Activated T-cell treated with anti-CD3 and anti-CD28 coated beads for 4 hours (primary cell): Measurements from ENCODE around the gene KASH5.

Experiments
- DNase-seq: peaks from one replicate; pipeline ENCODE4 v3.0.0-alpha.2; 2020

Gene KASH5

GRCh38 chr19:49422407-49423070 lies 34.5 kb downstream of the KASH5 start:
- no peak for DNase-seq

- DNase-seq = no peak
Observed at GRCh38 chr19:49423071-49423984, 35.3 kb downstream of the KASH5 start, which contains the start of gene PTH2. TSS of gene PTH2 (minus strand) at chr19:49423441. CDS start at chr19:49423339, 102 bp downstream.

GRCh38 chr19:49423985-49424303 lies 35.9 kb downstream of the KASH5 start:
- DNase-seq = no peak

- no peak for DNase-seq
Observed at GRCh38 chr19:49425178-49425577, 37.1 kb downstream of the KASH5 start, which contains the start of gene GFY. TSS of gene GFY (plus strand) at chr19:49425388. CDS start at chr19:49426431, 1,043 bp downstream.

- no peak for DNase-seq
Observed at GRCh38 chr19:49425922-49426592, 38.0 kb downstream of the KASH5 start.

- DNase-seq = no peak
Observed at GRCh38 chr19:49427339-49427738, 39.3 kb downstream of the KASH5 start.

- DNase-seq = no peak
Observed at GRCh38 chr19:49427855-49428546, 40.0 kb downstream of the KASH5 start.

- DNase-seq = no peak
Observed at GRCh38 chr19:49428547-49429451, 40.8 kb downstream of the KASH5 start.

- no peak for DNase-seq
Observed at GRCh38 chr19:49430172-49430677, 42.2 kb downstream of the KASH5 start.

GRCh38 chr19:49430678-49431329 lies 42.8 kb downstream of the KASH5 start:
- no peak for DNase-seq

GRCh38 chr19:49431330-49431749 lies 43.3 kb downstream of the KASH5 start:
- DNase-seq = no peak

- no peak for DNase-seq
Observed at GRCh38 chr19:49432141-49433073, 44.4 kb downstream of the KASH5 start.

GRCh38 chr19:49433240-49433901 lies 45.3 kb downstream of the KASH5 start:
- DNase-seq = no peak

GRCh38 chr19:49434907-49435583 lies 47.0 kb downstream of the KASH5 start:
- no peak for DNase-seq

GRCh38 chr19:49435670-49436069 lies 47.6 kb downstream of the KASH5 start:
- DNase-seq = no peak

GRCh38 chr19:49436381-49437017 lies 48.5 kb downstream of the KASH5 start:
- DNase-seq = no peak

GRCh38 chr19:49437231-49437630 lies 49.2 kb downstream of the KASH5 start:
- DNase-seq = no peak

- no peak for DNase-seq
Observed at GRCh38 chr19:49438261-49438660, 50.2 kb downstream of the KASH5 start.
